Gastrocnemius medialis (tissue), 4 donors: ENCODE measurements around the gene PML. TPM values are rescaled to one million over a fixed set of nuclear protein-coding genes. Genes with fewer than 3 reads are reported as not detected.

Experiments
- ATAC-seq, 2 donors: fragments of 150-250 bp; one replicate each; pipeline ENCODE4 v1.9.1; 2016
- DNase-seq, 2 donors: peaks; one replicate each; pipeline ENCODE4 v3.0.0-alpha.2; 2019
- H3K27ac ChIP-seq, 4 donors: fragments of 200-600 bp; sonication (generic); 1 replicate in 1 of 4; 2 replicates in 3 of 4; pipeline ENCODE4 v1.5.1; 2016 to 2018; ENCODE audit warnings: mild to moderate bottlenecking in 2 of 4, moderate library complexity in 1 of 4
- H3K27me3 ChIP-seq, 3 donors: fragments of 200-600 bp; sonication (generic) in 2 of 3; 1 replicate in 1 of 3; 2 replicates in 2 of 3; pipeline versions ENCODE4 v1.5.1 to v1.6.0; 2016 to 2019; ENCODE audit warnings: mild to moderate bottlenecking in 1 of 3, moderate library complexity in 1 of 3
- H3K36me3 ChIP-seq, 2 donors: fragments of 200-600 bp; sonication (generic) in 1 of 2; one replicate each; pipeline ENCODE4 v1.5.1; 2017 to 2018
- H3K4me1 ChIP-seq, 2 donors: fragments of 200-600 bp; sonication (generic) in 1 of 2; one replicate each; pipeline ENCODE4 v1.5.1; 2016 to 2017; ENCODE audit warnings: mild to moderate bottlenecking in 2 of 2
- H3K4me3 ChIP-seq, 4 donors: fragments of 200-600 bp; sonication (generic) in 3 of 4; 1 replicate in 1 of 4; 2 replicates in 3 of 4; pipeline ENCODE4 v1.5.1; 2016 to 2019; ENCODE audit warnings: mild to moderate bottlenecking in 2 of 4
- H3K9me3 ChIP-seq, 3 donors: fragments of 200-600 bp; sonication (generic) in 2 of 3; 1 replicate in 1 of 3; 2 replicates in 2 of 3; pipeline ENCODE4 v1.5.1; 2016 to 2019
- CTCF ChIP-seq, 5 experiments: fragments of 450-650 bp in 3 of 5; fragments of 200-600 bp in 2 of 5; sonication (generic) in 2 of 5; IDR thresholded peaks in 4 of 5; conservative IDR thresholded peaks in 1 of 5; 1 replicate in 4 of 5; 2 replicates in 1 of 5; pipeline ENCODE4 v1.5.1; 2016 to 2019; ENCODE audit warnings: antibody characterized with exemption in 5 of 5, mild to moderate bottlenecking in 3 of 5, moderate library complexity in 3 of 5
- POLR2A ChIP-seq, 2 donors: fragments of 450-650 bp; IDR thresholded peaks; one replicate each; pipeline ENCODE4 v1.6.1; 2017; ENCODE audit warnings: antibody characterized with exemption in 2 of 2, mild to moderate bottlenecking in 2 of 2, moderate library complexity in 2 of 2
- in situ Hi-C, 4 donors: fragments of 200-750 bp; cut with MboI; loops; one replicate each; pipeline versions ENCODE4 v1.15.0 to v1.8.0; 2017; ENCODE audit warnings: low sequenced_read_pairs in 4 of 4
- intact Hi-C: fragments of 100-400 bp; cut with DNase I; formaldehyde crosslinking; loops from one replicate; pipeline ENCODE4 v1.15.1; 2023; ENCODE audit warnings: low total_unique reads
- total RNA-seq, 4 donors: library from RNA; depleted of rRNA; stranded (reverse); fragments of >200 nt; gene quantifications; one replicate each; pipeline versions ENCODE4 v1.1.0 to v1.2.3, GENCODE V29; 2016

The PML gene
- total RNA-seq, 4 donors from 2014 or later = 17.3 to 42.1 (median 21.2) TPM

- H3K27ac ChIP-seq = peak overlapping the region; percentile 88 to 94 (median 90)
- H3K36me3 ChIP-seq = peaks cover 0 to 17% of the 10 kb centered on the region in 2 donors
- no peak for DNase-seq
- intact Hi-C loops = no loop called here
- no peak for TF ChIP-seq CTCF (IDR thresholded peaks at IDR 0.05 in 4 of 5, conservative IDR thresholded peaks at IDR 0.05 in 1 of 5)
- no peak for TF ChIP-seq POLR2A (IDR thresholded peaks at IDR 0.05)
- H3K4me1 ChIP-seq = peaks cover 60 to 85% of the 10 kb centered on the region in 2 donors
- no peak for ATAC-seq
- H3K27me3 ChIP-seq = no peaks in the 10 kb centered on the region
- H3K4me3 ChIP-seq = no peak overlapping the region
- in situ Hi-C loops = loop anchor here in 2 of 4 donors (10.0 to 25.0 kb wide), 2 partner anchors 56 to 474 kb away; partner anchors contain the start of gene UBL7 (in 1 of the 2)
- no peaks in the 10 kb centered on the region for H3K9me3 ChIP-seq
Measured at GRCh38 chr15:73988445-73988969, 6.0 kb upstream of the PML start.

- TF ChIP-seq CTCF (IDR thresholded peaks at IDR 0.05 in 4 of 5, conservative IDR thresholded peaks at IDR 0.05 in 1 of 5) (no peak), POLR2A (IDR thresholded peaks at IDR 0.05) (no peak)
- in situ Hi-C loops (loop anchor here in 2 of 4 donors (10.0 to 25.0 kb wide), 2 partner anchors 56 to 473 kb away; partner anchors contain the start of gene UBL7 (in 1 of the 2)), intact Hi-C loops (no loop called here)
- no peaks in the 10 kb centered on the region for H3K27me3 ChIP-seq
- H3K9me3 ChIP-seq = no peaks in the 10 kb centered on the region
- peaks cover 61 to 85% of the 10 kb centered on the region in 2 donors for H3K4me1 ChIP-seq
- DNase-seq (peak in 1 of 2 donors; percentile 48), ATAC-seq (no peak)
- H3K4me3 ChIP-seq = no peak overlapping the region
- H3K27ac ChIP-seq = peak overlapping the region; percentile 88 to 94 (median 90)
- peaks cover 0 to 16% of the 10 kb centered on the region in 2 donors for H3K36me3 ChIP-seq
Measured at GRCh38 chr15:73989001-73989798, 5.3 kb upstream of the PML start.

- H3K4me3 ChIP-seq = peak overlapping the region in 2 of 4 donors; percentile 89 to 93
- H3K27me3 ChIP-seq = no peaks in the 10 kb centered on the region
- H3K36me3 ChIP-seq = peaks cover 0 to 12% of the 10 kb centered on the region in 2 donors
- in situ Hi-C loops = loop anchor here in 1 of 4 donors (25.0 kb wide), 1 partner anchor 472 kb away; the partner anchor contains the start of gene UBL7
- DNase-seq (no peak), ATAC-seq (no peak)
- TF ChIP-seq POLR2A (IDR thresholded peaks at IDR 0.05) (no peak), CTCF (IDR thresholded peaks at IDR 0.05 in 4 of 5, conservative IDR thresholded peaks at IDR 0.05 in 1 of 5) (no peak)
- H3K4me1 ChIP-seq = peaks cover 55 to 76% of the 10 kb centered on the region in 2 donors
- intact Hi-C loops = loop anchor here (5.0 to 10.0 kb wide), 3 partner anchors 474 to 1462 kb away; partner anchors contain the start of genes ARID3B, SIN3A and UBL7
- no peaks in the 10 kb centered on the region for H3K9me3 ChIP-seq
- peak overlapping the region; percentile 88 to 94 (median 90) for H3K27ac ChIP-seq
Measured at GRCh38 chr15:73990250-73991005, 4.1 kb upstream of the PML start.

GRCh38 chr15:73991260-73991659 lies 3.3 kb upstream of the PML start:
- DNase-seq (peak in 1 of 2 donors; percentile 67), ATAC-seq (peak; percentile 23 to 31)
- H3K27ac ChIP-seq = peak overlapping the region; percentile 88 to 94 (median 90)

More at GRCh38 chr15:73991260-73991659, 3.3 kb upstream of the PML start:
- Histone ChIP-seq H3K36me3 (peaks cover 0 to 7% of the 10 kb centered on the region in 2 donors), H3K9me3 (no peaks in the 10 kb centered on the region), H3K4me1 (peaks cover 58 to 79% of the 10 kb centered on the region in 2 donors), H3K4me3 (peak overlapping the region; percentile 82 to 96 (median 91)), H3K27me3 (no peaks in the 10 kb centered on the region)
- in situ Hi-C loops (loop anchor here in 1 of 4 donors (25.0 kb wide), 1 partner anchor 471 kb away; the partner anchor contains the start of gene UBL7), intact Hi-C loops (loop anchor here (5.0 to 10.0 kb wide), 3 partner anchors 474 to 1461 kb away; partner anchors contain the start of genes ARID3B, SIN3A and UBL7)
- TF ChIP-seq CTCF (IDR thresholded peaks at IDR 0.05 in 4 of 5, conservative IDR thresholded peaks at IDR 0.05 in 1 of 5) (no peak), POLR2A (IDR thresholded peaks at IDR 0.05) (no peak)
